Panc1 (cell line): ENCODE results near the gene EFCAB11. TPM values are rescaled to one million over a fixed set of nuclear protein-coding genes. Genes with fewer than 3 reads are reported as not detected.

Experiments used
- ATAC-seq: fragments of 200-7000 bp; cut with Tn5 transposase; 2 replicates; pipeline ENCODE4 v1.9.1; 2020; ENCODE audit warnings: mild to moderate bottlenecking, moderate library complexity
- BruUV-seq: library from RNA; stranded (reverse); fragments of 400-500 nt; replicated peaks from 2 replicates; lab custom pipeline; 2021; lab: Mats Ljungman, UMichigan
- CTCF ChIA-PET: fragments of 300-600 bp; sonication (Branson Sonifier 250); formaldehyde crosslinking; loops from one replicate; lab custom pipeline; 2022; ENCODE audit warnings: antibody characterized with exemption; lab: Charles Lee
- POLR2A ChIA-PET: fragments of 300-600 bp; sonication (Branson Sonifier 250); formaldehyde crosslinking; loops from one replicate; lab custom pipeline; 2022; ENCODE audit warnings: antibody characterized with exemption; lab: Charles Lee
- DNase-seq: peaks from one replicate; pipeline ENCODE4 v3.0.0-alpha.2; 2010; ENCODE audit warnings: low read depth, low spot score
- H3K27ac ChIP-seq: 2 replicates; pipeline ENCODE4 v1.5.1; 2011; ENCODE audit warnings: mild to moderate bottlenecking, low read length, inconsistent platforms
- H3K27me3 ChIP-seq: fragments of 200-500 bp; sonication (Bioruptor generic); 2 replicates; pipeline ENCODE4 v1.6.0; 2014; ENCODE audit warnings: low read length, inconsistent platforms; ENCODE audit not compliant: control insufficient read depth, insufficient read depth
- H3K36me3 ChIP-seq: fragments of 200-500 bp; sonication (Bioruptor generic); 2 replicates; pipeline ENCODE4 v1.5.1; 2014; ENCODE audit warnings: inconsistent platforms, mild to moderate bottlenecking, low read length, moderate library complexity; ENCODE audit not compliant: control insufficient read depth, insufficient read depth
- H3K4me1 ChIP-seq: 2 replicates; pipeline ENCODE4 v1.5.1; 2011; ENCODE audit warnings: inconsistent platforms, mild to moderate bottlenecking, low read length, moderate library complexity; ENCODE audit not compliant: control insufficient read depth, insufficient read depth
- H3K4me3 ChIP-seq, 2 experiments: 2 replicates each; pipeline ENCODE4 v1.5.1; 2011 to 2012; ENCODE audit warnings: low read depth in 2 of 2, low read length in 2 of 2, mild to moderate bottlenecking in 2 of 2, inconsistent platforms in 1 of 2, moderate library complexity in 1 of 2
- H3K9me3 ChIP-seq: fragments of 200-500 bp; sonication (Bioruptor generic); 2 replicates; pipeline ENCODE4 v1.5.1; 2014; ENCODE audit warnings: low read depth, mild to moderate bottlenecking, inconsistent platforms, low read length, moderate library complexity; ENCODE audit not compliant: control insufficient read depth, insufficient read depth
- POLR2AphosphoS5 ChIP-seq: IDR thresholded peaks from 2 replicates; pipeline ENCODE4 v1.6.1; 2012; ENCODE audit warnings: mild to moderate bottlenecking, low read depth, low read length, moderate library complexity
- SIN3A ChIP-seq: IDR thresholded peaks from 2 replicates; pipeline ENCODE4 v1.6.1; 2012; ENCODE audit warnings: low read depth, mild to moderate bottlenecking, low read length, moderate library complexity, borderline replicate concordance; ENCODE audit not compliant: insufficient read depth
- TCF7L2 ChIP-seq: IDR thresholded peaks from 2 replicates; pipeline ENCODE4 v1.6.1; 2011; ENCODE audit warnings: mild to moderate bottlenecking, low read depth, low read length, inconsistent platforms
- in situ Hi-C: cut with HindIII; loops from 2 replicates; pipeline ENCODE4 v1.10.0; 2016; ENCODE audit warnings: low sequenced_read_pairs, low pct_unique_long_range_greater_than_20kb
- intact Hi-C: fragments of 100-400 bp; cut with micrococcal nuclease; formaldehyde crosslinking; loops from one replicate; pipeline ENCODE4 v1.10.0; 2022; ENCODE audit not compliant: unreplicated experiment
- total RNA-seq: library from RNA; stranded (reverse); gene quantifications from one replicate; pipeline ENCODE4 v1.2.1, GENCODE V29; 2021; ENCODE audit not compliant: unreplicated experiment
- TF ChIP-seq, protein P1 (sequence below): fragments of 450-650 bp; IDR thresholded peaks from 2 replicates; pipeline ENCODE4 v1.5.1; 2017; ENCODE audit warnings: mild to moderate bottlenecking
- TF ChIP-seq, protein P2 (sequence below), 2 experiments: IDR thresholded peaks; 2 replicates each; pipeline ENCODE4 v1.6.1; 2011 to 2012; ENCODE audit warnings: low read depth in 2 of 2, control low read depth in 1 of 2, low read length in 1 of 2, mild to moderate bottlenecking in 1 of 2, moderate library complexity in 1 of 2; ENCODE audit not compliant: insufficient read depth in 1 of 2

Gene EFCAB11
- total RNA-seq, 1 experiment from 2014 or later: 12.3 TPM

DNA sequence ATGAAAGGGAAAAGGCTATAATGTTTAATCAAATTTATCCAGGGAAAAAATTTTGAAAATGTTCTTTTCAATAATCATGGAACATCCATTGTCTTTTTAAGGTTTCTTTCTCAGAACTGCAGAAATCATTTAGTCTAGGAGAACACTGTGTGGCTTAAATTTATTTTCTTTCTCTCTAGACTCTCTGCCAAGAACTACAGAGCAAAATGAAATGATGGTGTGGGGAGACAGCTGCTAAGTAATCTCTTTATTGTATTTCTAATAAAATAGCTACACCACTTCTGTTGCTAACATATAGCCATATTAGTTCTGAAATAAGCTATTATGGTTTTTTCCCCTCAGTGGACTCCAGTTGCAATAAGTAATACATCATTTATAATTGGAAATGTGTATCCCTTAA is 120.9 kb downstream of the EFCAB11 start:
- DNase-seq (no peak), ATAC-seq (no peak)
- H3K9me3 ChIP-seq: no peaks in the 10 kb centered on the region
- no peaks in the 10 kb centered on the region for H3K36me3 ChIP-seq
- intact Hi-C loops (no loop called here), in situ Hi-C loops (no loop called here)
- POLR2A ChIA-PET: no interaction called here
- H3K4me3 ChIP-seq: no peak overlapping the region
- CTCF ChIA-PET: no interaction called here
- H3K27ac ChIP-seq: no peak overlapping the region
- TF ChIP-seq TCF7L2 (no peak), POLR2AphosphoS5 (no peak), SIN3A (no peak)
- TF ChIP-seq, protein P1, sequence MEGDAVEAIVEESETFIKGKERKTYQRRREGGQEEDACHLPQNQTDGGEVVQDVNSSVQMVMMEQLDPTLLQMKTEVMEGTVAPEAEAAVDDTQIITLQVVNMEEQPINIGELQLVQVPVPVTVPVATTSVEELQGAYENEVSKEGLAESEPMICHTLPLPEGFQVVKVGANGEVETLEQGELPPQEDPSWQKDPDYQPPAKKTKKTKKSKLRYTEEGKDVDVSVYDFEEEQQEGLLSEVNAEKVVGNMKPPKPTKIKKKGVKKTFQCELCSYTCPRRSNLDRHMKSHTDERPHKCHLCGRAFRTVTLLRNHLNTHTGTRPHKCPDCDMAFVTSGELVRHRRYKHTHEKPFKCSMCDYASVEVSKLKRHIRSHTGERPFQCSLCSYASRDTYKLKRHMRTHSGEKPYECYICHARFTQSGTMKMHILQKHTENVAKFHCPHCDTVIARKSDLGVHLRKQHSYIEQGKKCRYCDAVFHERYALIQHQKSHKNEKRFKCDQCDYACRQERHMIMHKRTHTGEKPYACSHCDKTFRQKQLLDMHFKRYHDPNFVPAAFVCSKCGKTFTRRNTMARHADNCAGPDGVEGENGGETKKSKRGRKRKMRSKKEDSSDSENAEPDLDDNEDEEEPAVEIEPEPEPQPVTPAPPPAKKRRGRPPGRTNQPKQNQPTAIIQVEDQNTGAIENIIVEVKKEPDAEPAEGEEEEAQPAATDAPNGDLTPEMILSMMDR: no peak
- TF ChIP-seq, protein P2, sequence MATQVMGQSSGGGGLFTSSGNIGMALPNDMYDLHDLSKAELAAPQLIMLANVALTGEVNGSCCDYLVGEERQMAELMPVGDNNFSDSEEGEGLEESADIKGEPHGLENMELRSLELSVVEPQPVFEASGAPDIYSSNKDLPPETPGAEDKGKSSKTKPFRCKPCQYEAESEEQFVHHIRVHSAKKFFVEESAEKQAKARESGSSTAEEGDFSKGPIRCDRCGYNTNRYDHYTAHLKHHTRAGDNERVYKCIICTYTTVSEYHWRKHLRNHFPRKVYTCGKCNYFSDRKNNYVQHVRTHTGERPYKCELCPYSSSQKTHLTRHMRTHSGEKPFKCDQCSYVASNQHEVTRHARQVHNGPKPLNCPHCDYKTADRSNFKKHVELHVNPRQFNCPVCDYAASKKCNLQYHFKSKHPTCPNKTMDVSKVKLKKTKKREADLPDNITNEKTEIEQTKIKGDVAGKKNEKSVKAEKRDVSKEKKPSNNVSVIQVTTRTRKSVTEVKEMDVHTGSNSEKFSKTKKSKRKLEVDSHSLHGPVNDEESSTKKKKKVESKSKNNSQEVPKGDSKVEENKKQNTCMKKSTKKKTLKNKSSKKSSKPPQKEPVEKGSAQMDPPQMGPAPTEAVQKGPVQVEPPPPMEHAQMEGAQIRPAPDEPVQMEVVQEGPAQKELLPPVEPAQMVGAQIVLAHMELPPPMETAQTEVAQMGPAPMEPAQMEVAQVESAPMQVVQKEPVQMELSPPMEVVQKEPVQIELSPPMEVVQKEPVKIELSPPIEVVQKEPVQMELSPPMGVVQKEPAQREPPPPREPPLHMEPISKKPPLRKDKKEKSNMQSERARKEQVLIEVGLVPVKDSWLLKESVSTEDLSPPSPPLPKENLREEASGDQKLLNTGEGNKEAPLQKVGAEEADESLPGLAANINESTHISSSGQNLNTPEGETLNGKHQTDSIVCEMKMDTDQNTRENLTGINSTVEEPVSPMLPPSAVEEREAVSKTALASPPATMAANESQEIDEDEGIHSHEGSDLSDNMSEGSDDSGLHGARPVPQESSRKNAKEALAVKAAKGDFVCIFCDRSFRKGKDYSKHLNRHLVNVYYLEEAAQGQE (IDR thresholded peaks at IDR 0.05; ENCODE audit: insufficient read depth in 1 of 2, low read depth in 2 of 2, low read length in 1 of 2): no peak
- no peaks in the 10 kb centered on the region for H3K27me3 ChIP-seq
- H3K4me1 ChIP-seq: no peaks in the 10 kb centered on the region
- no TSS peak for BruUV-seq

DNA sequence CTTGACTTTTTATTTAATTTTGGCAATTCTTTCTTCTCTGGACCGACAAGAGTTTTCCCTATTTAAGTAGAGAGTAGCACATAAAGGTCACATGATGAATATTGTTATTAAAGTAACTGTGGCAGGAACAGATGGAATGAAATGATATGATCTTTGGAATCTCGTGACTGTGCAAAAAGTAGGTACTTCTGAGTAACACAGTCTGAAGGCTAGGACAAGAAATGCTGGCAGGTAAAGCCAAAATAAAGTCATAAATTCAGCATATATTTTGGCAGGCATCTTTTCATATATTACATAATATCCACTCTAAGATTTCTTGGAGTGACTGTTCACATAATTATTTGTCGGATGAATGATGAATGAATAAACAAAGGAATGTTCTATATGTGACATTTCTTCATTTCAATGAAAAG is 121.4 kb downstream of the EFCAB11 start:
- no peaks in the 10 kb centered on the region for H3K4me1 ChIP-seq
- intact Hi-C loops: no loop called here
- no peaks in the 10 kb centered on the region for H3K9me3 ChIP-seq
- in situ Hi-C loops: no loop called here
- H3K36me3 ChIP-seq: no peaks in the 10 kb centered on the region
- ChIA-PET CTCF (no interaction called here), POLR2A (no interaction called here)
- no peak for ATAC-seq
- no peak overlapping the region for H3K27ac ChIP-seq
- TF ChIP-seq TCF7L2 (no peak), SIN3A (no peak)
- no TSS peak for BruUV-seq
- no peak overlapping the region for H3K4me3 ChIP-seq
- DNase-seq: no peak
- no peaks in the 10 kb centered on the region for H3K27me3 ChIP-seq

DNA sequence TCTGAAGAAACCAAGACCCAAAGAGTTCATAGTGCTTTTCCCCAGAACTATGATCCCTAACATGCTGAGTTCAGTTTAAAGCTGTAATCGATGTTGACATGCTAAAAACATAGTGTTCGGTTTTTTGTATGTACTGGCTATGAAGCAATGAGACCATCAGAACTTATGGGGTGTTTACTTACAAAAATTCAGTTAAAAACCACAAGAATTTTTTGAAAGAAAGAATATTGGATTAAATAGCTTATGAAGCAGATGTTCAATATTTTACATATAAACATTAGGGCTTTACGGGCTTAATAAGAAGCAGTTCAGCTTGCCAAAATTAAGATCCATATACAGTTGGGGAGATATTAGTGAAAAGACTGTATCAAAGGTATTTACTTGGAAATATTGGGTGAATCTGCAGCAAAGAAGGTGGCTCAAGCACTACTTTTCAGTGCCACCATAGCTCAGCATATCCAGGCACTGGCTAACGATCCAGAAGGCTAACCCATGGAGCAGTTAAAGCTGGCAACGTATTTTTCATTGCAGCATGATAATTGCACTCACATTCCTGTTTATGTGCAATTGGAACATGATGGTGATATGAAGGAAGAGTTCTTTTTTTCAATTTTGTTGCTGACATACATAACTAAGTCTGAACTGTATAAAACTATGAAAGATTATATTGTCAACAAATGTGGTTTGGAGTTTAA is 125.9 kb downstream of the EFCAB11 start:
- CTCF ChIA-PET: no interaction called here
- no peak for ATAC-seq
- no peak for DNase-seq
- Histone ChIP-seq H3K27ac (no peak overlapping the region), H3K36me3 (no peaks in the 10 kb centered on the region), H3K4me1 (no peaks in the 10 kb centered on the region), H3K9me3 (no peaks in the 10 kb centered on the region), H3K4me3 (no peak overlapping the region), H3K27me3 (no peaks in the 10 kb centered on the region)
- intact Hi-C loops: no loop called here
- no TSS peak for BruUV-seq
- in situ Hi-C loops: no loop called here
- TF ChIP-seq, protein P2 (IDR thresholded peaks at IDR 0.05; ENCODE audit: insufficient read depth in 1 of 2, low read depth in 2 of 2, low read length in 1 of 2): no peak
- TF ChIP-seq, protein P1: no peak
- TF ChIP-seq TCF7L2 (no peak), POLR2AphosphoS5 (no peak), SIN3A (no peak)
- POLR2A ChIA-PET: no interaction called here
